ENCODE measurements around the gene MAGI2.
"Not testable (repeated sequence)": the region's sequence is repeated elsewhere in the genome, so short reads cannot be mapped to it uniquely, and the experiment has no call there.

MAGI2 gene

GRCh38 chr7:79084423-79084822, 369.0 kb downstream of the MAGI2 start:
- CTCF ChIA-PET = no interaction called here
- no peak for TF ChIP-seq CTCF (IDR thresholded peaks at IDR 0.05; ENCODE audit: insufficient read depth, low read length, missing control alignments)
- no peak for DNase-seq (ENCODE audit: low read depth, low spot score)
- H3K4me3 ChIP-seq (ENCODE audit: low read depth, low read length) = no peak overlapping the region
- POLR2A ChIA-PET = no interaction called here

GRCh38 chr7:79079919-79080554, 373.4 kb downstream of the MAGI2 start:
- POLR2A ChIA-PET = no interaction called here
- CTCF ChIA-PET = no interaction called here
- no peak for DNase-seq (ENCODE audit: low read depth, low spot score)
- H3K4me3 ChIP-seq (ENCODE audit: low read depth, low read length) = no peak overlapping the region
- no peak for TF ChIP-seq CTCF (IDR thresholded peaks at IDR 0.05; ENCODE audit: insufficient read depth, low read length, missing control alignments)

GRCh38 chr7:79078273-79078672, 375.2 kb downstream of the MAGI2 start:
- TF ChIP-seq CTCF (IDR thresholded peaks at IDR 0.05; ENCODE audit: insufficient read depth, low read length, missing control alignments) = no peak
- POLR2A ChIA-PET = no interaction called here
- no peak overlapping the region for H3K4me3 ChIP-seq (ENCODE audit: low read depth, low read length)
- DNase-seq (ENCODE audit: low read depth, low spot score) = no peak
- CTCF ChIA-PET = no interaction called here

- DNase-seq (ENCODE audit: low read depth, low spot score); CTCF ChIA-PET; POLR2A ChIA-PET: not testable (repeated sequence)
Observed at GRCh38 chr7:79071187-79071586, 382.3 kb downstream of the MAGI2 start.

GRCh38 chr7:79064187-79064823, 389.2 kb downstream of the MAGI2 start:
- ChIA-PET POLR2A (no interaction called here), CTCF (interaction anchor here (1.0 to 2.7 kb wide), 2 partner anchors 9 to 16 kb away, joined by 4 to 12 read pairs; no protein-coding TSS in a partner anchor)
- TF ChIP-seq CTCF (IDR thresholded peaks at IDR 0.05; ENCODE audit: insufficient read depth, low read length, missing control alignments) = no peak
- no peak overlapping the region for H3K4me3 ChIP-seq (ENCODE audit: low read depth, low read length)
- no peak for DNase-seq (ENCODE audit: low read depth, low spot score)

More at GRCh38 chr7:79071187-79071586, 382.3 kb downstream of the MAGI2 start:
- not testable (repeated sequence) for H3K4me3 ChIP-seq (ENCODE audit: low read depth, low read length)

GRCh38 chr7:79063019-79063698, 390.3 kb downstream of the MAGI2 start:
- H3K4me3 ChIP-seq (ENCODE audit: low read depth, low read length) = no peak overlapping the region
- ChIA-PET POLR2A (no interaction called here), CTCF (interaction anchor here (2.7 kb wide), 1 partner anchor 8 kb away, joined by 12 read pairs; no protein-coding TSS in a partner anchor)
- DNase-seq (ENCODE audit: low read depth, low spot score) = no peak
- no peak for TF ChIP-seq CTCF (IDR thresholded peaks at IDR 0.05; ENCODE audit: insufficient read depth, low read length, missing control alignments)
